Gastrocnemius medialis (tissue), 4 donors: ENCODE measurements around the gene ZNF57. TPM values are rescaled to one million over a fixed set of nuclear protein-coding genes. Genes with fewer than 3 reads are reported as not detected.

Experiments
- ATAC-seq, 2 donors: fragments of 150-250 bp; one replicate each; pipeline ENCODE4 v1.9.1; 2016
- DNase-seq, 2 donors: peaks; one replicate each; pipeline ENCODE4 v3.0.0-alpha.2; 2019
- H3K27ac ChIP-seq, 4 donors: fragments of 200-600 bp; sonication (generic); 1 replicate in 1 of 4; 2 replicates in 3 of 4; pipeline ENCODE4 v1.5.1; 2016 to 2018; ENCODE audit warnings: mild to moderate bottlenecking in 2 of 4, moderate library complexity in 1 of 4
- H3K27me3 ChIP-seq, 3 donors: fragments of 200-600 bp; sonication (generic) in 2 of 3; 1 replicate in 1 of 3; 2 replicates in 2 of 3; pipeline versions ENCODE4 v1.5.1 to v1.6.0; 2016 to 2019; ENCODE audit warnings: mild to moderate bottlenecking in 1 of 3, moderate library complexity in 1 of 3
- H3K36me3 ChIP-seq, 2 donors: fragments of 200-600 bp; sonication (generic) in 1 of 2; one replicate each; pipeline ENCODE4 v1.5.1; 2017 to 2018
- H3K4me1 ChIP-seq, 2 donors: fragments of 200-600 bp; sonication (generic) in 1 of 2; one replicate each; pipeline ENCODE4 v1.5.1; 2016 to 2017; ENCODE audit warnings: mild to moderate bottlenecking in 2 of 2
- H3K4me3 ChIP-seq, 4 donors: fragments of 200-600 bp; sonication (generic) in 3 of 4; 1 replicate in 1 of 4; 2 replicates in 3 of 4; pipeline ENCODE4 v1.5.1; 2016 to 2019; ENCODE audit warnings: mild to moderate bottlenecking in 2 of 4
- H3K9me3 ChIP-seq, 3 donors: fragments of 200-600 bp; sonication (generic) in 2 of 3; 1 replicate in 1 of 3; 2 replicates in 2 of 3; pipeline ENCODE4 v1.5.1; 2016 to 2019
- POLR2A ChIP-seq, 2 donors: fragments of 450-650 bp; IDR thresholded peaks; one replicate each; pipeline ENCODE4 v1.6.1; 2017; ENCODE audit warnings: antibody characterized with exemption in 2 of 2, mild to moderate bottlenecking in 2 of 2, moderate library complexity in 2 of 2
- in situ Hi-C, 4 donors: fragments of 200-750 bp; cut with MboI; loops; one replicate each; pipeline versions ENCODE4 v1.15.0 to v1.8.0; 2017; ENCODE audit warnings: low sequenced_read_pairs in 4 of 4
- intact Hi-C: fragments of 100-400 bp; cut with DNase I; formaldehyde crosslinking; loops from one replicate; pipeline ENCODE4 v1.15.1; 2023; ENCODE audit warnings: low total_unique reads
- total RNA-seq, 4 donors: library from RNA; depleted of rRNA; stranded (reverse); fragments of >200 nt; gene quantifications; one replicate each; pipeline versions ENCODE4 v1.1.0 to v1.2.3, GENCODE V29; 2016
- TF ChIP-seq, protein P1 (sequence below), 5 experiments: fragments of 450-650 bp in 3 of 5; fragments of 200-600 bp in 2 of 5; sonication (generic) in 2 of 5; IDR thresholded peaks in 4 of 5; conservative IDR thresholded peaks in 1 of 5; 1 replicate in 4 of 5; 2 replicates in 1 of 5; pipeline ENCODE4 v1.5.1; 2016 to 2019; ENCODE audit warnings: antibody characterized with exemption in 5 of 5, mild to moderate bottlenecking in 3 of 5, moderate library complexity in 3 of 5

ZNF57 gene
- total RNA-seq, 4 donors from 2014 or later, result 0.44 to 2.1 (median 0.83) TPM

DNA sequence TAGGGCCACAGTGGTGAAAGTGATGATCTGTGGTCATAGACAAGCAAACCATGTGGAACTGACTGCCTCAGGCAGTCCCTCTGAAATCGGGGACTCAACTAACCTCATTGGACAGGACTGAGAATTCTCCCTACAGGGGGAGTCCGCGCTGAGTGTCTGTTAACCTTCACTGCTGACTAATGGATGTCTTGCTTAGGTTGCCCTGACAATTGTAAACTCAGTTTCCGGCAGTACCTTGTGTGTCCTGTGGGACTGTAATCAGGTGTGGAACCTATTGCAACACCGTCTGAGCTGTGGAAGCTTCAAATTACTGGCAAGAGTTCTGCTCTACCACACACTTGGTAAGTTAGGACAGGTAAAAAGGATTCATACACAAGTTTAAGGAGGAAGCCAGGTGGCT lies 22.3 kb downstream of the ZNF57 start:
- no peak overlapping the region for H3K27ac ChIP-seq
- ATAC-seq, result no peak

GRCh38 chr19:2923510-2923909 lies 22.8 kb downstream of the ZNF57 start:
- no peaks in the 10 kb centered on the region for H3K27me3 ChIP-seq
- H3K27ac ChIP-seq, result no peak overlapping the region
- no peaks in the 10 kb centered on the region for H3K4me1 ChIP-seq
- peak in 1 of 2 donors; percentile 24 for DNase-seq
- peak in 1 of 2 donors; percentile 68 for ATAC-seq
- peaks cover 0 to under 1% of the 10 kb centered on the region in 2 donors for H3K36me3 ChIP-seq
- no peaks in the 10 kb centered on the region for H3K9me3 ChIP-seq
- in situ Hi-C loops (no loop called here), intact Hi-C loops (no loop called here)
- no peak overlapping the region for H3K4me3 ChIP-seq
- TF ChIP-seq, protein P1, sequence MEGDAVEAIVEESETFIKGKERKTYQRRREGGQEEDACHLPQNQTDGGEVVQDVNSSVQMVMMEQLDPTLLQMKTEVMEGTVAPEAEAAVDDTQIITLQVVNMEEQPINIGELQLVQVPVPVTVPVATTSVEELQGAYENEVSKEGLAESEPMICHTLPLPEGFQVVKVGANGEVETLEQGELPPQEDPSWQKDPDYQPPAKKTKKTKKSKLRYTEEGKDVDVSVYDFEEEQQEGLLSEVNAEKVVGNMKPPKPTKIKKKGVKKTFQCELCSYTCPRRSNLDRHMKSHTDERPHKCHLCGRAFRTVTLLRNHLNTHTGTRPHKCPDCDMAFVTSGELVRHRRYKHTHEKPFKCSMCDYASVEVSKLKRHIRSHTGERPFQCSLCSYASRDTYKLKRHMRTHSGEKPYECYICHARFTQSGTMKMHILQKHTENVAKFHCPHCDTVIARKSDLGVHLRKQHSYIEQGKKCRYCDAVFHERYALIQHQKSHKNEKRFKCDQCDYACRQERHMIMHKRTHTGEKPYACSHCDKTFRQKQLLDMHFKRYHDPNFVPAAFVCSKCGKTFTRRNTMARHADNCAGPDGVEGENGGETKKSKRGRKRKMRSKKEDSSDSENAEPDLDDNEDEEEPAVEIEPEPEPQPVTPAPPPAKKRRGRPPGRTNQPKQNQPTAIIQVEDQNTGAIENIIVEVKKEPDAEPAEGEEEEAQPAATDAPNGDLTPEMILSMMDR (IDR thresholded peaks at IDR 0.05 in 4 of 5, conservative IDR thresholded peaks at IDR 0.05 in 1 of 5), result no peak
- TF ChIP-seq POLR2A (IDR thresholded peaks at IDR 0.05), result no peak

More for the DNA sequence above, 22.3 kb downstream of the ZNF57 start:
- H3K36me3 ChIP-seq, result peaks cover 0 to 6% of the 10 kb centered on the region in 2 donors
- no peak overlapping the region for H3K4me3 ChIP-seq
- in situ Hi-C loops, result no loop called here
- H3K9me3 ChIP-seq, result no peaks in the 10 kb centered on the region
- intact Hi-C loops, result no loop called here
- TF ChIP-seq, protein P1 (IDR thresholded peaks at IDR 0.05 in 4 of 5, conservative IDR thresholded peaks at IDR 0.05 in 1 of 5), result no peak
- TF ChIP-seq POLR2A (IDR thresholded peaks at IDR 0.05), result no peak
- H3K27me3 ChIP-seq, result no peaks in the 10 kb centered on the region
- H3K4me1 ChIP-seq, result no peaks in the 10 kb centered on the region
- no peak for DNase-seq

DNA sequence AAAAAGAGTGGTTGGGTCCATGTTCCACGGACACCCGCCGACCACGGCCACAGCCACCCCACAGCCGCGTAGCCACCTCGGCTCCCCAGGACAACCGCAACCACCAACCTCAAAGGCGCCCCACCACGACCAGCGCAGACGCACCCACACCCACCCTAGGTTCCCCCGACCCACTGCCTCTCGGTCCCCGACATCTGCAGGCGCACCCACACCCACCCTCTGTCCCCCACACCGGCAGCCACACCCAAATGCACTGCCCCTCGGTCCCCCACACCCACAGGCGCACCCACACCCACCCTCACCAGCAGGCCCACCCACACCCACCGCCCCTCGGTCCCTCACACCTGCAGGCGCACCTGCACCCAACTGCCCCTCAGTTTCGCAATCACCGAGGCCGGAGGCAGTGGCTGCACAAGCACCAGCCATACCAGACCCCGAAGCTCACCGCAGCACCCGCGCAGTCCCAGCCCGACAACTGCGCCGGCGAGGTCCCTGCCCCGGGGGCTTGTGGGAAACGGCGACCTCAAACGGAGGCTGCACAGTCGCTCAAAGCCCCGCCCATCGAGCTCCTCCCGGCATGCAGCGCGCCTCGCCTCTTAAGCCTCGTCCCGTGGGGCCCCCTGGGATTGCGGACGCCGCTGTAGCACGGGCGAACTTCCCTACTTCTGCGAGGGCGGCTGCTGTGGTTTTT lies 25.8 kb downstream of the ZNF57 start:
- H3K27ac ChIP-seq, result no peak overlapping the region
- TF ChIP-seq, protein P1 (IDR thresholded peaks at IDR 0.05 in 4 of 5, conservative IDR thresholded peaks at IDR 0.05 in 1 of 5), result no peak
- no peak for TF ChIP-seq POLR2A (IDR thresholded peaks at IDR 0.05)
- no peak overlapping the region for H3K4me3 ChIP-seq
- in situ Hi-C loops, result no loop called here
- H3K36me3 ChIP-seq, result peaks cover 0 to 9% of the 10 kb centered on the region in 2 donors
- H3K9me3 ChIP-seq, result peaks cover 0 to under 1% (median 0%) of the 10 kb centered on the region in 3 donors
- no peaks in the 10 kb centered on the region for H3K27me3 ChIP-seq
- ATAC-seq, result no peak
- no peak for DNase-seq
- no peaks in the 10 kb centered on the region for H3K4me1 ChIP-seq
- intact Hi-C loops, result no loop called here

GRCh38 chr19:2927032-2927430 lies 26.3 kb downstream of the ZNF57 start:
- H3K36me3 ChIP-seq, result peaks cover 0 to 12% of the 10 kb centered on the region in 2 donors
- no peak for DNase-seq
- TF ChIP-seq, protein P1 (IDR thresholded peaks at IDR 0.05 in 4 of 5, conservative IDR thresholded peaks at IDR 0.05 in 1 of 5), result no peak
- TF ChIP-seq POLR2A (IDR thresholded peaks at IDR 0.05), result no peak
- H3K9me3 ChIP-seq, result peaks cover 0 to 6% (median 0%) of the 10 kb centered on the region in 3 donors
- no peaks in the 10 kb centered on the region for H3K4me1 ChIP-seq
- H3K27me3 ChIP-seq, result no peaks in the 10 kb centered on the region
- in situ Hi-C loops, result no loop called here
- H3K4me3 ChIP-seq, result no peak overlapping the region
- no peak overlapping the region for H3K27ac ChIP-seq
- no peak for ATAC-seq
- intact Hi-C loops, result no loop called here
